Subcutaneous abdominal adipose tissue (tissue), 5 donors: ENCODE results near the gene HAND1.

Source experiments
- H3K27ac ChIP-seq: one replicate; pipeline ENCODE4 v1.7.0; 2013; ENCODE audit warnings: low read depth, mild to moderate bottlenecking, inconsistent platforms, low read length, moderate library complexity
- H3K27me3 ChIP-seq, 5 donors: one replicate each; pipeline ENCODE4 v1.7.0; 2013; ENCODE audit warnings: low read length in 5 of 5, inconsistent platforms in 1 of 5; ENCODE audit not compliant: control insufficient read depth in 5 of 5, insufficient read depth in 4 of 5
- H3K36me3 ChIP-seq, 5 donors: one replicate each; pipeline ENCODE4 v1.7.0; 2013; ENCODE audit warnings: low read length in 5 of 5; ENCODE audit not compliant: control insufficient read depth in 5 of 5, insufficient read depth in 5 of 5
- H3K4me1 ChIP-seq, 5 donors: one replicate each; pipeline ENCODE4 v1.7.0; 2013; ENCODE audit warnings: low read length in 5 of 5, mild to moderate bottlenecking in 3 of 5, moderate library complexity in 1 of 5; ENCODE audit not compliant: control insufficient read depth in 5 of 5, insufficient read depth in 5 of 5
- H3K4me3 ChIP-seq, 5 donors: one replicate each; pipeline ENCODE4 v1.7.0; 2013; ENCODE audit warnings: low read length in 5 of 5, low read depth in 1 of 5
- H3K9ac ChIP-seq, 5 donors: one replicate each; pipeline ENCODE4 v1.7.0; 2013; ENCODE audit warnings: low read length in 5 of 5, mild to moderate bottlenecking in 4 of 5, moderate library complexity in 3 of 5
- H3K9me3 ChIP-seq, 5 donors: one replicate each; pipeline ENCODE4 v1.7.0; 2013; ENCODE audit warnings: low read length in 5 of 5; ENCODE audit not compliant: control insufficient read depth in 5 of 5
- donor health status: healthy.
- donor health status: healthy.
- donor health status: healthy.
- donor health status: healthy.
- donor health status: healthy.

The HAND1 gene

GRCh38 chr5:154473581-154474283, 4.3 kb downstream of the HAND1 start:
- Histone ChIP-seq H3K36me3 (no peaks in the 10 kb centered on the region), H3K27me3 (peaks cover 58 to 94% (median 76%) of the 10 kb centered on the region in 5 donors), H3K9ac (no peak overlapping the region), H3K4me3 (no peak overlapping the region), H3K9me3 (no peaks in the 10 kb centered on the region), H3K4me1 (peaks cover 3 to 53% (median 50%) of the 10 kb centered on the region in 5 donors), H3K27ac (no peak overlapping the region)

- Histone ChIP-seq H3K27ac (no peak overlapping the region), H3K4me1 (peaks cover 3 to 47% (median 44%) of the 10 kb centered on the region in 5 donors)
These were observed 5.0 kb downstream of the HAND1 start for GRCh38 chr5:154472871-154473580.

GRCh38 chr5:154470947-154471870, 6.8 kb downstream of the HAND1 start:
- H3K4me1 ChIP-seq: peaks cover 0 to 30% (median 27%) of the 10 kb centered on the region in 5 donors
- peaks cover 45 to 80% (median 57%) of the 10 kb centered on the region in 5 donors for H3K27me3 ChIP-seq

More at GRCh38 chr5:154472871-154473580, 5.0 kb downstream of the HAND1 start:
- peaks cover 58 to 90% (median 74%) of the 10 kb centered on the region in 5 donors for H3K27me3 ChIP-seq
- no peak overlapping the region for H3K4me3 ChIP-seq
- H3K9ac ChIP-seq: no peak overlapping the region
- no peaks in the 10 kb centered on the region for H3K9me3 ChIP-seq
- no peaks in the 10 kb centered on the region for H3K36me3 ChIP-seq

GRCh38 chr5:154470137-154470536, 7.9 kb downstream of the HAND1 start:
- Histone ChIP-seq H3K9me3 (no peaks in the 10 kb centered on the region), H3K9ac (no peak overlapping the region), H3K36me3 (no peaks in the 10 kb centered on the region), H3K27ac (no peak overlapping the region), H3K4me3 (no peak overlapping the region), H3K27me3 (peaks cover 35 to 69% (median 46%) of the 10 kb centered on the region in 5 donors), H3K4me1 (peaks cover 0 to 19% (median 17%) of the 10 kb centered on the region in 5 donors)

More at GRCh38 chr5:154470947-154471870, 6.8 kb downstream of the HAND1 start:
- H3K9me3 ChIP-seq: no peaks in the 10 kb centered on the region
- no peak overlapping the region for H3K27ac ChIP-seq
- H3K4me3 ChIP-seq: no peak overlapping the region
- no peak overlapping the region for H3K9ac ChIP-seq
- no peaks in the 10 kb centered on the region for H3K36me3 ChIP-seq

GRCh38 chr5:154467655-154468354, 10.2 kb downstream of the HAND1 start:
- peaks cover 0 to 4% (median 0%) of the 10 kb centered on the region in 5 donors for H3K4me1 ChIP-seq
- no peak overlapping the region for H3K9ac ChIP-seq
- no peaks in the 10 kb centered on the region for H3K36me3 ChIP-seq
- no peak overlapping the region for H3K27ac ChIP-seq
- peaks cover 11 to 46% (median 23%) of the 10 kb centered on the region in 5 donors for H3K27me3 ChIP-seq
- no peak overlapping the region for H3K4me3 ChIP-seq
- no peaks in the 10 kb centered on the region for H3K9me3 ChIP-seq

GRCh38 chr5:154466671-154467070, 11.4 kb downstream of the HAND1 start:
- H3K4me1 ChIP-seq: peaks cover 0 to 4% (median 0%) of the 10 kb centered on the region in 5 donors
- no peaks in the 10 kb centered on the region for H3K36me3 ChIP-seq
- no peak overlapping the region for H3K9ac ChIP-seq
- no peaks in the 10 kb centered on the region for H3K9me3 ChIP-seq
- no peak overlapping the region for H3K4me3 ChIP-seq
- no peak overlapping the region for H3K27ac ChIP-seq
- peaks cover 8 to 34% (median 16%) of the 10 kb centered on the region in 5 donors for H3K27me3 ChIP-seq

GRCh38 chr5:154466147-154466546, 11.9 kb downstream of the HAND1 start:
- Histone ChIP-seq H3K4me1 (peaks cover 0 to 3% (median 0%) of the 10 kb centered on the region in 5 donors), H3K9me3 (no peaks in the 10 kb centered on the region), H3K27ac (no peak overlapping the region), H3K27me3 (peaks cover 3 to 29% (median 11%) of the 10 kb centered on the region in 5 donors), H3K36me3 (no peaks in the 10 kb centered on the region), H3K9ac (no peak overlapping the region), H3K4me3 (no peak overlapping the region)

- Histone ChIP-seq H3K27ac (no peak overlapping the region), H3K36me3 (no peaks in the 10 kb centered on the region), H3K4me1 (peaks cover 0 to 5% (median 0%) of the 10 kb centered on the region in 5 donors), H3K9me3 (no peaks in the 10 kb centered on the region), H3K9ac (no peak overlapping the region), H3K27me3 (peaks cover 0 to 20% (median 7%) of the 10 kb centered on the region in 5 donors), H3K4me3 (no peak overlapping the region)
These were observed 12.9 kb downstream of the HAND1 start for GRCh38 chr5:154465169-154465568.

- no peak overlapping the region for H3K4me3 ChIP-seq
- H3K27me3 ChIP-seq: peaks cover 0 to 15% (median 7%) of the 10 kb centered on the region in 5 donors
- H3K4me1 ChIP-seq: peaks cover 0 to 8% (median under 1%) of the 10 kb centered on the region in 5 donors
- no peaks in the 10 kb centered on the region for H3K36me3 ChIP-seq
- no peaks in the 10 kb centered on the region for H3K9me3 ChIP-seq
- H3K9ac ChIP-seq: no peak overlapping the region
- H3K27ac ChIP-seq: no peak overlapping the region
These were observed 13.6 kb downstream of the HAND1 start for GRCh38 chr5:154464438-154464837.
